GM06990 (cell line): Measurements from ENCODE around the gene PLD2.

ENCODE experiments used
- DNase-seq: peaks from one replicate; pipeline ENCODE4 v3.0.0-alpha.2; 2011; ENCODE audit not compliant: insufficient read length; ENCODE audit errors: extremely low read depth
- H3K27me3 ChIP-seq: replicated peaks from 2 replicates; pipeline ENCODE4 v1.6.0; 2011; ENCODE audit warnings: low read length; ENCODE audit not compliant: control insufficient read depth, insufficient read depth
- H3K36me3 ChIP-seq: 2 replicates; pipeline ENCODE4 v1.5.1; 2011; ENCODE audit warnings: low read length; ENCODE audit not compliant: control insufficient read depth, insufficient read depth
- H3K4me3 ChIP-seq: replicated peaks from 2 replicates; pipeline ENCODE4 v1.5.1; 2011; ENCODE audit warnings: low read depth, mild to moderate bottlenecking, control low read depth, low read length
- CTCF ChIP-seq: IDR thresholded peaks from 2 replicates; pipeline ENCODE4 v1.5.1; 2011; ENCODE audit warnings: low read length, control low read depth, mild to moderate bottlenecking, inconsistent platforms; ENCODE audit not compliant: insufficient read depth, poor library complexity, severe bottlenecking

PLD2 gene

GRCh38 chr17:4807605-4808377, 839 bp downstream of the PLD2 start:
- Histone ChIP-seq H3K27me3 (no peaks in the 10 kb centered on the region), H3K36me3 (peaks cover 2% of the 10 kb centered on the region), H3K4me3 (peak overlapping the region; percentile 76)
- no peak for DNase-seq
- no peak for TF ChIP-seq CTCF

- no peak for DNase-seq
- Histone ChIP-seq H3K36me3 (peaks cover 2% of the 10 kb centered on the region), H3K4me3 (no peak overlapping the region)
These were observed 1.4 kb downstream of the PLD2 start for GRCh38 chr17:4808378-4808767.

GRCh38 chr17:4810696-4811290, 3.8 kb downstream of the PLD2 start:
- no peak for TF ChIP-seq CTCF
- H3K4me3 ChIP-seq, result no peak overlapping the region
- no peaks in the 10 kb centered on the region for H3K27me3 ChIP-seq
- DNase-seq, result no peak
- peaks cover 3% of the 10 kb centered on the region for H3K36me3 ChIP-seq

More at GRCh38 chr17:4808378-4808767, 1.4 kb downstream of the PLD2 start:
- no peaks in the 10 kb centered on the region for H3K27me3 ChIP-seq
- no peak for TF ChIP-seq CTCF

DNA sequence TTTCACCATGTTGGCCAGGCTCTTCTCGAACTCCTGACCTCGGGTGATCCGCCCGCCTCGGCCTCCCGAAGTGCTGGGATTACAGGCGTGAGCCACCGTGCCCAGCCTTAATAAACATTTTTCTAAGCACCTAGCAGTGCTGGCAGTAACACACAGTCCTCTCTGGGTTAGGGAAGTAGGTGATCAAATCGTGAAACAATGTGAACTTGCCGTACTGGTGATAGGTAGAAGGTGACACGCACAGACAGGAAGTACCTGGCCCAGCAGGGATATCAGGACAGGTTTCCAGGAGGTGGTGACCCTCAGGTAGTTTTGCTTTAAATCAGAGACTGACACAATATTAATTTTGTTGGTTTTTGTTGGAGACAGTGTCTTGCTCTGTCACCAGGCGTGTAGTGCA, 4.5 kb downstream of the PLD2 start:
- DNase-seq, result no peak
- no peak overlapping the region for H3K4me3 ChIP-seq
- H3K36me3 ChIP-seq, result peaks cover 4% of the 10 kb centered on the region
- no peak for TF ChIP-seq CTCF
- H3K27me3 ChIP-seq, result no peaks in the 10 kb centered on the region

GRCh38 chr17:4812690-4813089, 5.7 kb downstream of the PLD2 start:
- DNase-seq, result no peak
- Histone ChIP-seq H3K4me3 (no peak overlapping the region), H3K36me3 (peaks cover 4% of the 10 kb centered on the region), H3K27me3 (no peaks in the 10 kb centered on the region)
- no peak for TF ChIP-seq CTCF
